GM21786 (cell line): ENCODE measurements around the gene DENND1B.
"Not testable (repeated sequence)": the region's sequence is repeated elsewhere in the genome, so short reads cannot be mapped to it uniquely, and the experiment has no call there.

Experiments
- ATAC-seq: cut with Tn5 transposase; IDR thresholded peaks from one replicate; pipeline ENCODE4 v1.9.1; 2021; ENCODE audit not compliant: unreplicated experiment

Gene DENND1B

DNA sequence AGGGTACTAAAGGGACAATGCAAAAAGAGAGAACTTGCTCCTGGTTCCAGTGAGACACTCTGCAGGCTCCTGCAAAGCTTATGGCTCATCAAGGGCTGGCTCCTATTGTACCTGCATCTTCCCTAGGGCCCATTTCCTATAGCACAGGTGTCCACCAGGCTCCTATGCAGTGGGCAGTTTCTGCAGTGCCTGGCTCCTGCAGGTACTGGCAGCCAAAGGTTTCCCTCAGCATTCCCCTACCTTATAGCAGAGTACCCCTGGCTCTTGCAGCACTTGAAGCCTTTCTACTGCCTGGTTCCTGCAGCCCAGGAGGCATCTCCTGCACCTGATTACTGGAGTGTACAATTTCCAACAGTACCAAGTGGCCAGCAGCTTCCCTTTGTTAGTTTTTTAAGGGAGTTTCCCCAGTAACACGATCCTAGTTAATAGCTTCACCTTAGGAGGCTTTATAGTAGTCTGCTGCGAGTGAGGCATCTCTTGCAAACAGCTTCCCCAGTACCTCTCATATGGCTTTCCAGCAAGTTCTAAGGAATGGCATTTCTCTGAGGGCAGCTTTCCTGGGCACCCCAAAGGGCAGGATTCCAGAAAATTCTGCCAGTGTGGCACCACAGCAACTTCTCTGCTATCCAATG is 141.7 kb downstream of the DENND1B start:
- no peak for ATAC-seq

DNA sequence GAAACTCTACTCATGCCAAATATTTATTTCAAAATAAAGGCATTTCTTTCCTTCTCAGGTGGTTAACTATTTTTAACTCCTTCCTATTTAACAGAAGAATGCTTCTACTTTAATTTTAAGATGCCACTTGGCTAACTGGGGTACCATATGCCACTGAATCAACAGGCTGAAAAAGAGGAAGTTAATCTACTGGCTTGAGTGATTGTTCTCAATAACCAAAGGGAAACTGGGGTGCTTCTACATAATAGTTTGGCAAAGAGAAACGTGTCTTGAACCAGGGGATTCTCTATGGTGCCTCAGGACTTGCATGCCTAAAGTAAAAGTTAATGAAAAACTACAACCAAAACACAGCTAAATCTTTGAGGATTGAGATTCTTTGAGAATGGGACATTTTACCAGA is 142.6 kb downstream of the DENND1B start:
- ATAC-seq, result no peak

DNA sequence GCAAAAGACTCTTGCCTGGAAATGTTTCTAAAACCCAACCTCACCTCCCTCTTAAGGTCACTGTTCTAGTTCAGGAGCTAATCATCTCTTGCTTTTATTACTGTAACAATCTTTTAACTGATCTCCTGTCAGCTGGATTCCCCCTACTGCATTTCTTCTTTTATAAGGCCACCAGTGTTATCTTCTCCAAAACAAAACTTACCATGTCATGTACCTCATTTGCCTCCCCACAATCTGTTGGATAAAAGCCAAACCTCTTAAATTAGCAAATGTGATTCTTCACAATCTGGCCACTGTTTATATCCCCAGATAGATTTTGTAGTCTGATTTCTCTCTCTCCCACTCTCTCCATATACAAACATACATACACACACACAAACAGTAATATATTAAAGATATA is 143.3 kb downstream of the DENND1B start:
- no peak for ATAC-seq

DNA sequence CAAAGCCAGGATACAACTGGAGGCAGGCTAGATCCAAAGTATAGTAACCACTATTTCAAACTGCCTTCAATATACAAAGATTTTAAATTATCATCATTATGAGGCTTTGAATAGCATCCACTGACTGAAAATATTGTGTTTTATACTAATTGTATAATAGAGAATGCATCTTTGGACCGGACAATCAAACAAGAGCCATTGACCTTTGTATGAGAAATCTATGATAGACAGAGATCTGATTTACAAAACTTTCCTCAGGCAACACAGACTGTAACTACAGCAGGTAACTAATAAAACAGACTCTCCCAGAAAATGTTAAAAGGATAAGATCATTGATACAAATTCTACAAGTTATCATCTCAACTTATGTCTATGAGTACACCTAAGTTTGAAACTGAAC is 152.9 kb downstream of the DENND1B start:
- ATAC-seq, result no peak

DNA sequence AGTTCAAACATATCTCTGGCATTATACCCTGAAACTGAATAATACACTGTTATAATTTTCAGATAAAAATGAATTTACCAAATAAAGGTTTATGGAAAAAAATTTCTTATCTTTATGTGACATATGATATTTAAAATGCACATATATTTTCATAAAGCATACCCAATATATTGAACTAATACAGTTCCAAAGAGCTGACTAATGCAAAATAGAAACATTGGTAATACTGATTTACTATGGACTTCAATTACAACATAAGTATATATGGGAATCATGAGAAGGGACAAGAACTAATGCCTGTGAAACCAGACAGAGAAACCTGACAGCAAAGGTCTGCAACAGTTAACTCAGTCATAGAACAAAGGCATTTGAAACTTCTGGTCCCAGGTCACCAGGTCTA is 153.5 kb downstream of the DENND1B start:
- ATAC-seq, result no peak

DNA sequence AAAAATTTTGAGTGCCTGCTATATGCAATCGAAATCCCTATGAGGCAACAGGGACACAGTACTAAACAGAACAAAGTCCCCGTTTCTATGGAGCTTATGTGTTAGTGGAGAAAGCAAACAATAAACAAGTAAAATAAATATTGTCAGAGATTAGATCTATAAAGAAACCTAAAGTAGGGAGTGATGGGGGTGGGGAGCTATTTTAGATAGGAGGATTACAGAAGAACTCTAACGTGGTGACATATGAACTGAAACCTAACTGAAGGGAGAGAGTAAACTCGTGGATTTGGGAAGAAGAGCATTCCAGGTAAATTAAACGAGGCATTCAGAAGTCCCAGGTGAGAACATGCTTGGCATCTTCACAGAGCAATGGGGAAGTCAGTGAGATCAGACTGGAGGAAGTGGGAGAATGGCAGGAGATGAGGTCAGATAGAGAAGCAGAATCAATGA is 154.5 kb downstream of the DENND1B start:
- ATAC-seq, result no peak

DNA sequence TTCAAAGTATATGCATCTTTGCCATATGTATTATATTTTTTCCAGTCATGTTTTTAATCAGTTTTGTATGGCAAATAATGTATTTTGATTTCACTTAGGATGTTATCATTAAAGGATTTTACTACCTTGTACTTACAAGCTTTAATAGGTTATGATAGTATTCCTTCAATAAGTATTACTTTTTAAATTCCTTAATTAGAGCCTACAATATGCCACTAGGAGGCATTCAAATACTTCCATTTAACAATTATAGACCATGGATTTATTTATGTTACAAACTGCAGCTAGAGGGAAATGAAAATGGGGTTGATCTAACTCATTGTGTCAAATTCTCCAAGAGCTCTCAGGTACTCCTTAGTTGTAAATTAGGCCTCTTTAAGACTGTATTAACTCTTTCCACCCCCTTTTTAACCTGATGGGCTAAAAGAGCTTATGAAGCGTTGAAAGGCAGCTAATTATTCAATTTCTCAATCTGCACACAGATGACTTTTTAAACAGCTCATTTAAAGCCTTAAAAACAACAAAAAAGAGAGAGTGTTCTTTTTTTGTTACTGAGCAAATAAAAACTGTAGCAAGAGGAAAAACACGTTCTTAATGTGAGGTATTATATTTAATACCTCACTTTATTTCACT is 156.2 kb downstream of the DENND1B start:
- ATAC-seq, result no peak

DNA sequence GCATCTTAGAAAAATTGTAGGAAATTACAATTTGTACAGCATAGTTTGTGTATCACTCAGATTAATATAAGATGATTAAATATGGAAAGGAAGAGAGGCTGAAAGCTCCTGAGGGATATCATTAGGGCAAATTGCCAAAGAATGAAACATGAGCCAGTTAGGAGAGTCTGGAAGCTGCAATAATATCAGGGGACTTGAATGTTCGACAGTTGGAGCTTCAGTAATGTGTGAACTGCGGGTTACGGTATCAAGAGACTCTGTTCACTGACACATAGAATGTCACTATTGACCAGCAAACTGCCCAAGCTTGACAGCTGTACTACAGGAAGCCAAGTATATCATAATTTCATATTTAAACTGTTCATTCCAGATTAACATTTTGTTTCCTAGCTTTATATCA is 157.2 kb downstream of the DENND1B start:
- no peak for ATAC-seq

DNA sequence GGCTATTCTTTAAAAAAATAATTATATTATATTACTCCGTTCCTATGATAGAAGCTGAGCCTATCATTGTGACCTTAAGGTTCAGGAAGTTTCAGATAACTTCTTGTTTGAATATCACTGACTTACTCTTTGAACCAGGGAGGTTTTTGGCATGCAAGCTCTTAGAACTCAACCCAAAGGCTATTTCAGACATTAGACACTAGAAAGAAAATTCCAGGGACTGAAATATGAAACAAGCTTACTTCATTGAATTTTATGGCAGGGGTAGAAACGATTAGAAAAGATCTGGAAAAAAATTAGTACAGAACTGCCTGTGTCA is 159.6 kb downstream of the DENND1B start:
- no peak for ATAC-seq

DNA sequence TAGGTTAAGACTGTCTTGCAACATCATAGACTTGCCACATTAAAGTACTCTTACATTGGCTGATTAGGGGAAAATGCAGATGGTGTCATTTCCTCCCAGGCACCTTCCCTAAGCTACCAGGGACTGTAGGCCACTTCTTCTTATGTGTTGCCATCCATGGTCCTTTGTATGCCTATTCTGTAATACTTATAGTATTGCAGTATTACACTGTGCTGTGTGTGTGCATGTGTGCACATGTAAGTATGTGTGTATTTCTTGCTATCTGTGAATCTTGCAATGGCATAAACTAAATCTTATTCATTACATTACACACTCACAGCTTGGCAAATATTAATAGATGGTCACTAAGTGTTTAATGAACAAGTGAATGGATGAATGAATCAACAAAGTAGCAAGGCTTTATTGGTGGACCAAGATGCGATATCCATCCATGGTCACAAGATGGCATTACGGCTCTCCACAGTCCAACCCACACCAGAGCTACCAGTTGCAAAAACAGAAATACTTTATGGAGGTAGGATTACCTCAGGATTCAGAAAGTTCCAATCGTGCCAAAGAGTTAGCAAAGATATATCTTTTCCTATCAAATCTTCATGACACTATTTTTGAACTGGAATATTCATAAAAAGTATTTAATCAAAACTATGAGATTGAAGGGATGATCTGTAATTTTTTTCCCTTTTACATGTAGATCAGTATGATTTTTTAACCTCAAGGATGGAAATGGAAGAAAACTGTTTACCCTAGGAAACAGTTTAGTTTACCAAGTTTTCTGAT is 160.2 kb downstream of the DENND1B start:
- peak; percentile 71 for ATAC-seq

DNA sequence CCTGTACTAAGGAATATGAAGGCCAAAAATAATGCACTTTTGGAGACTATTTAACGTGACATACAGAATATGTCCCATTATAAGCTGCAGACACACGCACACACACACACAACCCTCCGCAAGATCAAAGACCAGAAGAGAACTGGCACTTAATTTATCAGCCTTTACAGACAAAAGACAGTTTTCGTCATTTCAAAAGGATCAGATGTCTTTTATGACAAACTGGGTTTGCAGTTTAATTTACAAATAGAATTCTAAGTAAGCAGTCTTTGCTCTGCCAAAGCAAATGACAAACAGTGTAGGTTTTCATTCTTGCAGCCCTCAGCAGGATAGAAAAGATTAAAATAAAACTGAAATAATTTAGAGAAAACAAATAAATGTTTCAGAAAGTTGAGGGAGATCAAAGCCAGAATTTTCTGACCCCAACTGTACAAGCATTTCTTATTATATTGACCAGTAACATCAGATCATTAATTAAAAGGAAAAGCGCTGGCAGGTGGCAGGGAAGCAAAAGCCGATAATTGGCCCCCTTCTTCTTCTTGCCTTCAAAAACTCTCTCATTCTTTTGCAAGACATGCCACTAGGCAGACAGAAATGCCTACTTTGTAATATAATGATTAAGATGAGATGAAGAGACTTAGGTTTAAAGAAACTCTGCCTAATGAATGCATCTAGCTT is 169.0 kb downstream of the DENND1B start:
- no peak for ATAC-seq

DNA sequence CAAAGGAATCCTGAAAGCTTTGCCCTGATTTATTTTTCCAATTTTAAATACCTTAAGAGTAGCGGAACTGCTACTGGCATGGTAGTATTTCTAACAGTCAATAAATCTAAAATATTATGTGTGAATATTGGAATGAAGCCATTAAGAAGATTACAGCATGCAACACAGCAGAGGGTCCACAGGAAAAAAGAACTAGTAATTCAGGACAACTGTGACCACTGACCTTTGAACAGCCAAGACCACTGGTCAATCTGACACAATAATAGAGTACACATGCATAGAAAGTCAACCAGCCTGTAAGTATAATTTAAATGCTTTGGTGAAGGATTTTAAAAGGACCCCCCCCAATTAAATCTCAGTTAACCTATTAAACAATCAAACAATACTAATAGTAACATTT is 171.0 kb downstream of the DENND1B start:
- no peak for ATAC-seq

DNA sequence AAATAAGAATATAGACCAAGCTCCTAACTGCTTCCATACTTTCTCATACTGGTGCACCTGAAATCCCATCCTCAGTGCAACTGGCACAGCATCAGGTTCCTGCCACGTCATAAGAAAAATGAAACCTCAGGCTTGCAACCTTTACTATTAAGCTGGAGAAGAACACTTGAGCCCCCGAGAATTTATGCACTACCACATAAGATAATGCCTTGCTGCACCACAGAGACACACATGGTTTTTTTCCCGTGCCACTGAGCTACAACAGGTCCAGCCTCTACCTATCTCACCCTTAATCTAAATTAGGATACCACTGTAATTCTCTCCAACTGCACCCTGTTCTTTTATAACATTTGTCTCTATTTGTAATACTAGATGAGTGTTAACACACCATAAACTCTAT is 174.5 kb downstream of the DENND1B start:
- no peak for ATAC-seq

DNA sequence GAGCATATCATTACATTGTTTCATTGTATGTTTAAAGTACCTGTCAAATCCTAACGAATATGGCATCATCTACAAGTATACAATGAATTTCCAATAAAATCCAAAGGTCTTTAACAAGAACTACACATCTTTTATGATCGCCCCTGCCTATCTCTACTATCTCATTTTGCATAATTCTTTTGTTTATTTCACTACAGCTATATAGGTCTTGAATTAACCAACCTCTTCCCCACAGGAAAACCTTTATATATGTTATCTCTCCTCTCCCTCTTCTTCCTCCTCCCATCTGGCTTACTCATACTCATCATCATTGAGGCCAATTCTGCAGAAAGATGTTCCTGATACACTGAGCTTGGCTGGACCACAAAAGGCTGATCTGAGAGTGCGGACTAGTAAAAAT is 175.5 kb downstream of the DENND1B start:
- ATAC-seq, result no peak

DNA sequence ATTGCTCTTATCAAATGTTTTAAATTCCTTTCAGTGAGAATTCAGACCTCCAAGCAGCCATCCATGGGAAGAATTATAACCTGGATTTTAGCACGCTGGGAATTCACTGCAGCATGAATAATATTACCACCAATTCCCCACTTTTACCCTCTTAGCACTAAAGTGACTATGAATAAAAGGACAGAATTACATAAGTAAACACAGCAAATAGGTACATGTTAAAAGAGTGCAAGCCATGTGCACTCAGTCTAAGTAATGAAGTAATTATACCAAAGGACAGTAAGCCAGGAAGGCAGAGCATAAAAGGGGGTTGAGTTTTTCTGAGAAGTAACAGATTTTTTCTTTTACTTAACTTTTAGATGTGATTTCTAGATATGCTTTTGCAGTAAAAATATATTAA is 176.3 kb downstream of the DENND1B start:
- no peak for ATAC-seq

DNA sequence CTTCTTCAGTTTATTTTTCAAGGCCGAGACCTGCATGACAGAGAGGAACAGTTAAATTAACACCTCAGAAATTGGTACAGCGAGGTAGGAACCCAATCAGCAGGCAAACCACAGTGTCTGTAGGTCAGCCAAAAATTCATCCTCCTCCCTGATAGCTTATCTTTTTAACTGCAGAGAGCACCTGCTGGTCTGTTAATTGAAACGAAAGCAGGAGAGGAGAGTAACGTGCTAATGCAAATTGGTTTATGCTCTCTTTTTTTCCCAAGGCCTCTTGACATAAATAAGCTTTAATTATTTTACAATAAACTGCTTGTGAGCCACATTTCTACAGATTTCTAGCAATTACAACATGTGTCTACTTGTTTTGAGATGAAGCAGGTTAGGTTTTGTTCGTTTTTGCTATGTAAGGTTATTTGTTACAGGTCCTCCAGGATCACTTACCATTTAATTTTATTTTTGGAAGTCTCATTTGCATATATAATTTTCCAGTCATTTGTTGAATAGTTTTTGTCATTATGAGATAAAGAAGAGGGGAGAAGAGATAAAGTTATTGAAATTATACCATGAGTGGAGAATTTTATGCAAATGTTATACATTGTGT is 179.9 kb downstream of the DENND1B start:
- ATAC-seq, result no peak

DNA sequence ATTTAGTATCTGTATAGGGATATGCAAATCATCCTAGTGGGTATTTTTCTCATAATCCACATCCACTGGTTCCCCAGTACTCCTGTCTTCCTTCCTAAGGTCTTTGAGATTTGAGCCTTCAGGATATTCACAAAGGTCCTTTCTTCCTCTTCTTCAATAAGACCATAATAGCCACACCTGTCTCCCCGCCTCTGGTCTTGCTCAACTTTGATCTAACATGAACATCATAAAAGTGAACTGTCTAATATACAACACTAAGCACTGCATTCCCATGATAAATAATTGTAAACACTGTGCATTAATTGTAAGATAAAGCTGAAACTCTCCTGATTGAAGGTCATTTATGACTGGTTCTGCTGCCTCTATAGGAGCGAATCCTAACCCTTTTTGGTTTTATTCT is 184.6 kb downstream of the DENND1B start:
- no peak for ATAC-seq

DNA sequence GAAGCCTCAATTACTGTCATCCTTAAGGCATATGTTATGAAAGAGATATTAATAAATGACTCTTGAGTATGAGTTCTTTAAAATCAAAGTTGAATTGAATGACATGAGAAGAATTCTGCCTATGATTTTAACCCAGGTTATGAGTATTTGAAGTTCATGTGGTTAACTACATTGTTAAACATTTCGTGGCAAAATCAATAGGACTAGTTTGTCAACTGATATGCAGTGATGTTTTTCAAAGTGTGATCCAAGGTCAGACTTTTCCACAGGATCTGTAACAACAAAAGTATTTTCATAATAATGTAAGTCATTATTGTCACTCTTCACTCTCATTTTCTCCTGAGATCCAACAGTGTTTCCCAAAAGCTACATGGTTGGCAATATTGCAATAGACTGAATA is 189.5 kb downstream of the DENND1B start:
- no peak for ATAC-seq

DNA sequence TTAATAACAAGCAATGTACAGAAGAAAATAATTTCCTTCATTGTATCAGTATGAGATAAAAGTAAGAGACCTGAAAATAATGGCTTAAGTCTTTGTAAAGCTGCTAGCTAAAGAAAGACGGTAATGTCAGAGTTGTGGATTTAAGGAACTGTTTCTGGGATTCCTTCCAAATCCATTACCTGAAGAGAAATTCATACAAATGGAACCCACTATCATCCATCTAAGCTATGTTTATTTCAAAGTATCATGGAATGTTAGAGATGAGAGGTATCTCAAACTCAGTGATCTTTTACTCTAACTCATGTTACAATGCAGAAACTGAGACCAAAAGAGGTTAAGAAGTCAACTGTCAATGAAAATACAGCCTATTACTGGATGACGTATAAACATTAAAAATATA is 197.7 kb downstream of the DENND1B start:
- ATAC-seq, result no peak

DNA sequence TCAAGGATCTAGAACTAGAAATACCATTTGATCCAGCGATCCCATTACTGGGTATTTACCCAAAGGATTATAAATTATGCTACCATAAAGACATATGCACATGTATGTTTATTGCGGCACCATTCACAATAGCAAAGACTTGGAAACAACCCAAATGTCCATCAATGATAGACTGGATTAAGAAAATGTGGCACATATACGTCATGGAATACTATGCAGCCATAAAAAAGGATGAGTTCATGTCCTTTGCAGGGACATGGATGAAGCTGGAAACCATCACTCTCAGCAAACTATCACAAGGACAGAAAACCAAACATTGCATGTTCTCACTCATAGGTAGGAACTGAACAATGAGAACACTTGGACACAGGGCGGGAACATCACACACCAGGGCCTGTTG is 199.7 kb downstream of the DENND1B start:
- ATAC-seq, result not testable (repeated sequence)

DNA sequence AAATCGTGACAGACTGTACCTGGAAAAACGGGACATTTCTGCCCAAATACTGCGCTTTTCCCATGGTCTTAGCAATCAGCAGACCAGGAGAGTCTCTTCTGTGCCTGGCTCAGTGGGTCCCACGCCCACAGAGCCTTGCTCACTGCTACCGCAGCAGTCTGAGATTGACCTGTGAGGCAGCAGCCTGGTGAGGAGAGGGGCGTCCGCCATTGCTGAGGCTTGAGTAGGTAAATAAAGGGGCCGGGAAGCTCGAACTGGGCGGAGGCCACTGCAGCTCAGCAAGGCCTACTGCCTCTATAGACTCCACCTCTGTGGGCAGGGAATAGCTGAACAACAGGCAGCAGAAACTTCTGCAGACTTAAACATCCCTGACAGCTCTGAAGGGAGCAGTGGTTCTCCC is 203.1 kb downstream of the DENND1B start:
- no peak for ATAC-seq

DNA sequence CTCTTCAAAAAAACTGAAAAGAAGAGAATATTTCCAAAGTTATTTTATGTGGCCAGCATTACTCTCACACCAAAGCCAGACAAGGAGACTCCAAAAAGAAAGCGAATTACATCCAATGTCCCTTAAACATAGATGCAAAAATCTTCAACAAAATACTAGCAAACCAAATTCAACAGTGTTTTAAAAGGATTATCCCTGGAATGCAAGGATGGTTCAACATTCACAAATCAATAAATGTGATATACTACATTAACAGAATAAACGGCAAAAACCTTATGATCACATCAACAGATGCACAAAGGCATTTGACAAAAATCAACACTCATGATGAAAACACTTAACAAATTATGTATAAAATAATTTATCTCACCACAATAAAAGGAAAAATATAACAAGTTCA is 207.8 kb downstream of the DENND1B start:
- ATAC-seq, result no peak
